Activated T-helper 1 cell treated with anti-CD3 and anti-CD28 coated beads, Interleukin-2, amount 50 U/mL, for 16 hours (primary cell): Measurements from ENCODE around the gene THSD7B.
"Not testable (repeated sequence)": the region's sequence is repeated elsewhere in the genome, so short reads cannot be mapped to it uniquely, and the experiment has no call there.

ENCODE experiments used
- DNase-seq, 2 donors: peaks; one replicate each; pipeline ENCODE4 v3.0.0-alpha.2; 2020; ENCODE audit warnings: low read depth in 1 of 2, low spot score in 1 of 2

Gene THSD7B

GRCh38 chr2:136765256-136766072 is at the start of gene THSD7B:
Gene THSD7B, plus strand, starts transcription at chr2:136765545. Its CDS starts 116,634 bp downstream, at chr2:136882179.
- DNase-seq, result no peak

- DNase-seq, result no peak
Observed at GRCh38 chr2:136718273-136718672, 47.1 kb upstream of the THSD7B start.

GRCh38 chr2:136727973-136728699 is 37.2 kb upstream of the THSD7B start:
- DNase-seq, result no peak

- no peak for DNase-seq
Observed at GRCh38 chr2:136736236-136736635, 29.1 kb upstream of the THSD7B start.

GRCh38 chr2:136738044-136738443 is 27.3 kb upstream of the THSD7B start:
- DNase-seq, result no peak

GRCh38 chr2:136741471-136741870 is 23.9 kb upstream of the THSD7B start:
- no peak for DNase-seq

GRCh38 chr2:136750065-136750464 is 15.3 kb upstream of the THSD7B start:
- DNase-seq, result no peak

- no peak for DNase-seq
Observed at GRCh38 chr2:136751406-136751805, 13.9 kb upstream of the THSD7B start.

- not testable (repeated sequence) for DNase-seq
Observed at GRCh38 chr2:136758504-136758903, 6.8 kb upstream of the THSD7B start.

GRCh38 chr2:136764452-136765255 is 691 bp upstream of the THSD7B start:
- no peak for DNase-seq

- DNase-seq, result no peak
Observed at GRCh38 chr2:136766073-136766404, 694 bp downstream of the THSD7B start.

GRCh38 chr2:136767030-136767429 is 1.7 kb downstream of the THSD7B start:
- no peak for DNase-seq

- DNase-seq, result no peak
Observed at GRCh38 chr2:136769871-136770270, 4.5 kb downstream of the THSD7B start.

GRCh38 chr2:136770384-136770783 is 5.0 kb downstream of the THSD7B start:
- DNase-seq, result no peak

- no peak for DNase-seq
Observed at GRCh38 chr2:136777391-136777790, 12.0 kb downstream of the THSD7B start.

GRCh38 chr2:136783856-136784255 is 18.5 kb downstream of the THSD7B start:
- no peak for DNase-seq

- no peak for DNase-seq
Observed at GRCh38 chr2:136785215-136785614, 19.9 kb downstream of the THSD7B start.

- DNase-seq, result no peak
Observed at GRCh38 chr2:136787970-136788369, 22.6 kb downstream of the THSD7B start.

- no peak for DNase-seq
Observed at GRCh38 chr2:136796339-136796738, 31.0 kb downstream of the THSD7B start.

- DNase-seq, result no peak
Observed at GRCh38 chr2:136798766-136799165, 33.4 kb downstream of the THSD7B start.

GRCh38 chr2:136801661-136802060 is 36.3 kb downstream of the THSD7B start:
- DNase-seq, result no peak

- DNase-seq, result no peak
Observed at GRCh38 chr2:136809998-136810397, 44.7 kb downstream of the THSD7B start.
